OCI-LY1 (cell line): ENCODE data around the gene DIPK1B.

ENCODE experiments used
- H2AFZ ChIP-seq: fragments of 200-600 bp; sonication (generic), shearing (Covaris generic); 2 replicates; pipeline ENCODE4 v1.6.0; 2014; ENCODE audit warnings: antibody characterized with exemption, mild to moderate bottlenecking, low read length
- H3F3A ChIP-seq: fragments of 200-600 bp; sonication (generic), shearing (Covaris generic); 2 replicates; pipeline ENCODE4 v1.6.0; 2014; ENCODE audit warnings: mild to moderate bottlenecking, antibody characterized with exemption, low read length, moderate library complexity; ENCODE audit not compliant: insufficient read depth
- H3K27ac ChIP-seq: fragments of 200-600 bp; sonication (generic); 2 replicates; pipeline ENCODE4 v1.5.1; 2014; ENCODE audit warnings: low read length, mixed run types, mild to moderate bottlenecking, low read depth; ENCODE audit not compliant: poor library complexity, severe bottlenecking
- H3K27me3 ChIP-seq: fragments of 200-600 bp; sonication (generic); 2 replicates; pipeline ENCODE4 v1.6.0; 2014; ENCODE audit warnings: antibody characterized with exemption, mild to moderate bottlenecking, low read length, moderate library complexity; ENCODE audit not compliant: insufficient read depth
- H3K36me3 ChIP-seq: fragments of 200-600 bp; sonication (generic); 2 replicates; pipeline ENCODE4 v1.6.1; 2014; ENCODE audit warnings: mild to moderate bottlenecking, antibody characterized with exemption, low read length, moderate library complexity, mixed read lengths; ENCODE audit not compliant: insufficient read depth
- H3K4me1 ChIP-seq: fragments of 200-600 bp; sonication (generic); 2 replicates; pipeline ENCODE4 v1.5.1; 2014; ENCODE audit warnings: mild to moderate bottlenecking, low read length, moderate library complexity; ENCODE audit not compliant: insufficient read depth, severe bottlenecking
- H3K4me2 ChIP-seq: fragments of 200-600 bp; sonication (generic), shearing (Covaris generic); 2 replicates; pipeline ENCODE4 v1.6.1; 2014; ENCODE audit warnings: low read length
- H3K4me3 ChIP-seq: fragments of 200-600 bp; sonication (generic); 2 replicates; pipeline ENCODE4 v1.5.1; 2014; ENCODE audit warnings: low read length, low read depth, mild to moderate bottlenecking, mixed read lengths; ENCODE audit not compliant: poor library complexity, severe bottlenecking
- H3K79me2 ChIP-seq: fragments of 200-600 bp; shearing (Covaris generic); 2 replicates; pipeline ENCODE4 v1.6.1; 2016; ENCODE audit warnings: mixed run types, low read length, mixed read lengths; ENCODE audit not compliant: insufficient read depth
- H3K9ac ChIP-seq: fragments of 200-600 bp; sonication (generic), shearing (Covaris generic); 2 replicates; pipeline ENCODE4 v1.6.1; 2014; ENCODE audit warnings: mild to moderate bottlenecking, low read length, mixed read lengths
- H3K9me2 ChIP-seq: fragments of 200-600 bp; sonication (generic), shearing (Covaris generic); 2 replicates; pipeline ENCODE4 v1.6.1; 2014; ENCODE audit warnings: low read depth, mild to moderate bottlenecking, low read length, mixed read lengths
- H3K9me3 ChIP-seq: fragments of 200-600 bp; shearing (Covaris generic); 2 replicates; pipeline ENCODE4 v1.6.1; 2014; ENCODE audit warnings: low read length, mixed read lengths
- H4K20me1 ChIP-seq: fragments of 200-600 bp; sonication (generic), shearing (Covaris generic); 2 replicates; pipeline ENCODE4 v1.6.0; 2016; ENCODE audit warnings: mild to moderate bottlenecking, low read length; ENCODE audit not compliant: insufficient read depth
- CTCF ChIP-seq: fragments of 200-600 bp; sonication (generic), shearing (Covaris generic); IDR thresholded peaks from 2 replicates; pipeline ENCODE4 v1.5.1; 2017; ENCODE audit warnings: mild to moderate bottlenecking, antibody characterized with exemption, low read length, moderate library complexity, mixed read lengths
- EZH2 ChIP-seq: fragments of 200-600 bp; sonication (generic), shearing (Covaris generic); IDR thresholded peaks from 2 replicates; pipeline ENCODE4 v1.8.0; 2017; ENCODE audit warnings: borderline replicate concordance, mixed run types, mild to moderate bottlenecking, antibody characterized with exemption, low read length, moderate library complexity, mixed read lengths

Gene DIPK1B

GRCh38 chr9:136741883-136742571 lies 29.7 kb downstream of the DIPK1B start:
- H3K4me2 ChIP-seq = no peak overlapping the region
- no peaks in the 10 kb centered on the region for H3K9me3 ChIP-seq
- H3K9ac ChIP-seq = no peak overlapping the region
- no peaks in the 10 kb centered on the region for H3K79me2 ChIP-seq
- peaks cover 8% of the 10 kb centered on the region; the same call in 1 of the 2 replicates for H3K27me3 ChIP-seq
- no peak overlapping the region for H3K4me3 ChIP-seq
- H3K9me2 ChIP-seq = no peaks in the 10 kb centered on the region
- H3K36me3 ChIP-seq = no peaks in the 10 kb centered on the region
- no peak for TF ChIP-seq EZH2
- no peak for TF ChIP-seq CTCF
- no peaks in the 10 kb centered on the region for H3F3A ChIP-seq
- no peak overlapping the region for H3K27ac ChIP-seq
- no peaks in the 10 kb centered on the region for H3K4me1 ChIP-seq
- H4K20me1 ChIP-seq = no peaks in the 10 kb centered on the region
- H2AFZ ChIP-seq = no peak overlapping the region

DNA sequence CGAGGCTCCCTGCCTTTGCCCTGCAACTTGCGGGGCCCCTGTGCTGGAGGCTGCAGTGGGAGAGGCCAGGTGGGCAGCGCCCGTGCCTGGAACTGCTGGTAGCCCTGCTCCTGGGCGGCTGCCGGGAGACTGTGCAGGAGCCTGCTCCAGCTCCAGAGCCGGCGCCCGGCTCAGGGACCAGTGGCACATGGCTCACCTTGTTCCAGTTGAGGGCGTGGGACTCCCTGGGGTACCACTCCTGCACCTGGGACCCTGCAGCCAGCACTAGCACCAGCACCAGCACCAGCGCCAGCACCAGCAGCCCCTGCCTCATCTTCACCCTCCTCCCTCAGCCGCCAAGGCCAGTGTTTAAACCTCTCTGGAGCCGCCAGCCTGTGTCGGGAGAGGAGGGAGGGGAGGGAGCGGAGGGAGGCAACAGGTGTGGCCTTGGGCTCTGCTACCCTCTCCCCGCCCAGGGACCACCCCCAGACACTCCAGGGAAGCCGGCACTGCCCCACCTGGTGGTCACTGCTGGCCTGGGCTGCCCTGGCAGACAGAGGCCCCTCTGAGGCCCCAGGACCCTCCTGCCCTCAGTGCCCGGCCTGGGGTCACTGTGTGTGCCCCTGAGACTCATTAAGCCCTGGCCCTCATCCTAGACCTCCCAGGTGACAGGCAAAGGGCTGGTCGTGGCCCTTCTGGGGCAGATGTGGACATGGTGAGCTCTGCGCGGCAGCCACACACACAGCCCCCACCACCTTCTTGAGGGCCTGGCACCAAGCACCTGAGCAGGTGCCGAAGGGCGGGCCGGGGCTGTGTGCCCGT lies 30.4 kb downstream of the DIPK1B start, which contains the start of gene LCN10:
Gene LCN10, minus strand, starts transcription at position 350 of the 801 bp plus-strand sequence. Its CDS starts 37 bp downstream, at position 313.
- H3K9me3 ChIP-seq = no peaks in the 10 kb centered on the region
- H4K20me1 ChIP-seq = no peaks in the 10 kb centered on the region
- no peaks in the 10 kb centered on the region for H3K79me2 ChIP-seq
- H3K4me3 ChIP-seq = no peak within 1 kb of the TSS
- H3K4me2 ChIP-seq = no peak within 1 kb of the TSS
- no peaks in the 10 kb centered on the region for H3F3A ChIP-seq
- peaks cover 13% of the 10 kb centered on the region; the same call in 1 of the 2 replicates for H3K27me3 ChIP-seq
- TF ChIP-seq CTCF = no peak
- TF ChIP-seq EZH2 = no peak
- no peak within 1 kb of the TSS for H3K9ac ChIP-seq
- H3K4me1 ChIP-seq = no peaks in the 10 kb centered on the region
- H3K9me2 ChIP-seq = no peaks in the 10 kb centered on the region
- H3K27ac ChIP-seq = no peak within 1 kb of the TSS
- no peaks in the 10 kb centered on the region for H3K36me3 ChIP-seq
- no peak within 1 kb of the TSS for H2AFZ ChIP-seq

GRCh38 chr9:136743639-136744211 lies 31.4 kb downstream of the DIPK1B start:
- Histone ChIP-seq H3K79me2 (no peaks in the 10 kb centered on the region), H2AFZ (no peak overlapping the region), H3K27me3 (peaks cover 13% of the 10 kb centered on the region; the same call in 1 of the 2 replicates), H4K20me1 (no peaks in the 10 kb centered on the region), H3K4me3 (no peak overlapping the region), H3F3A (no peaks in the 10 kb centered on the region), H3K4me2 (no peak overlapping the region), H3K9ac (no peak overlapping the region), H3K9me2 (no peaks in the 10 kb centered on the region), H3K36me3 (no peaks in the 10 kb centered on the region), H3K27ac (no peak overlapping the region), H3K9me3 (no peaks in the 10 kb centered on the region), H3K4me1 (no peaks in the 10 kb centered on the region)
- no peak for TF ChIP-seq EZH2
- no peak for TF ChIP-seq CTCF
